ENCODE measurements around the gene PRX.
"Not testable (repeated sequence)": the region's sequence is repeated elsewhere in the genome, so short reads cannot be mapped to it uniquely, and the experiment has no call there.

PRX gene

GRCh38 chr19:40433391-40434216, 20.4 kb upstream of the PRX start:
- peak; percentile 82 for DNase-seq (ENCODE audit: low read depth)

- DNase-seq (ENCODE audit: low read depth): not testable (repeated sequence)
Observed at GRCh38 chr19:40432760-40433159, 19.6 kb upstream of the PRX start.

GRCh38 chr19:40431698-40432097, 18.5 kb upstream of the PRX start:
- DNase-seq (ENCODE audit: low read depth): no peak

- DNase-seq (ENCODE audit: low read depth): not testable (repeated sequence)
Observed at GRCh38 chr19:40430242-40430641, 17.1 kb upstream of the PRX start.

- DNase-seq (ENCODE audit: low read depth): not testable (repeated sequence)
Observed at GRCh38 chr19:40428197-40428596, 15.0 kb upstream of the PRX start.

GRCh38 chr19:40425450-40426287, 12.5 kb upstream of the PRX start, which contains the start of gene SERTAD1:
Gene SERTAD1, minus strand, starts transcription at chr19:40425992. Its CDS starts 2,446 bp downstream, at chr19:40423546.
- DNase-seq (ENCODE audit: low read depth): peak; percentile 100

GRCh38 chr19:40424637-40425449, 11.7 kb upstream of the PRX start:
- DNase-seq (ENCODE audit: low read depth): peak; percentile 45

GRCh38 chr19:40423938-40424337, 10.8 kb upstream of the PRX start:
- DNase-seq (ENCODE audit: low read depth): no peak

GRCh38 chr19:40422748-40423566, 9.8 kb upstream of the PRX start:
- no peak for DNase-seq (ENCODE audit: low read depth)

GRCh38 chr19:40421993-40422747, 9.0 kb upstream of the PRX start:
- DNase-seq (ENCODE audit: low read depth): no peak

- DNase-seq (ENCODE audit: low read depth): peak; percentile 97
Observed at GRCh38 chr19:40420766-40421765, 7.9 kb upstream of the PRX start.

GRCh38 chr19:40420451-40420765, 7.2 kb upstream of the PRX start:
- DNase-seq (ENCODE audit: low read depth): no peak

- no peak for DNase-seq (ENCODE audit: low read depth)
Observed at GRCh38 chr19:40419780-40420179, 6.6 kb upstream of the PRX start.

GRCh38 chr19:40419066-40419612, 6.0 kb upstream of the PRX start:
- no peak for DNase-seq (ENCODE audit: low read depth)

GRCh38 chr19:40418040-40418439, 4.9 kb upstream of the PRX start:
- DNase-seq (ENCODE audit: low read depth): no peak

GRCh38 chr19:40417643-40417981, 4.4 kb upstream of the PRX start:
- no peak for DNase-seq (ENCODE audit: low read depth)

- DNase-seq (ENCODE audit: low read depth): no peak
Observed at GRCh38 chr19:40416918-40417642, 3.9 kb upstream of the PRX start.

- DNase-seq (ENCODE audit: low read depth): no peak
Observed at GRCh38 chr19:40415768-40416167, 2.6 kb upstream of the PRX start.

All from HS-27A (cell line).